HL-60 (cell line): ENCODE results near the gene BMP2K.

Experiments
- GABPA ChIP-seq: IDR thresholded peaks from 2 replicates; pipeline ENCODE4 v1.6.1; 2012; ENCODE audit warnings: low read depth
- TF ChIP-seq, protein P1 (sequence below): IDR thresholded peaks from one replicate; pipeline ENCODE4 v1.5.1; 2011; ENCODE audit warnings: low read length, control low read depth, inconsistent platforms; ENCODE audit not compliant: insufficient read depth

DNA sequence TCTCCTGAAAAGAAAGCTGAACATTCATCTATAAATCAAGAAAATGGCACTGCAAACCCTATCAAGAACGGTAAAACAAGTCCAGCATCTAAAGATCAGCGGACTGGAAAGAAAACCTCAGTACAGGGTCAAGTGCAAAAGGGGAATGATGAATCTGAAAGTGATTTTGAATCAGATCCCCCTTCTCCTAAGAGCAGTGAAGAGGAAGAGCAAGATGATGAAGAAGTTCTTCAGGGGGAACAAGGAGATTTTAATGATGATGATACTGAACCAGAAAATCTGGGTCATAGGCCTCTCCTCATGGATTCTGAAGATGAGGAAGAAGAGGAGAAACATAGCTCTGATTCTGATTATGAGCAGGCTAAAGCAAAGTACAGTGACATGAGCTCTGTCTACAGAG lies 134.5 kb downstream of the BMP2K start:
- TF ChIP-seq, protein P1, sequence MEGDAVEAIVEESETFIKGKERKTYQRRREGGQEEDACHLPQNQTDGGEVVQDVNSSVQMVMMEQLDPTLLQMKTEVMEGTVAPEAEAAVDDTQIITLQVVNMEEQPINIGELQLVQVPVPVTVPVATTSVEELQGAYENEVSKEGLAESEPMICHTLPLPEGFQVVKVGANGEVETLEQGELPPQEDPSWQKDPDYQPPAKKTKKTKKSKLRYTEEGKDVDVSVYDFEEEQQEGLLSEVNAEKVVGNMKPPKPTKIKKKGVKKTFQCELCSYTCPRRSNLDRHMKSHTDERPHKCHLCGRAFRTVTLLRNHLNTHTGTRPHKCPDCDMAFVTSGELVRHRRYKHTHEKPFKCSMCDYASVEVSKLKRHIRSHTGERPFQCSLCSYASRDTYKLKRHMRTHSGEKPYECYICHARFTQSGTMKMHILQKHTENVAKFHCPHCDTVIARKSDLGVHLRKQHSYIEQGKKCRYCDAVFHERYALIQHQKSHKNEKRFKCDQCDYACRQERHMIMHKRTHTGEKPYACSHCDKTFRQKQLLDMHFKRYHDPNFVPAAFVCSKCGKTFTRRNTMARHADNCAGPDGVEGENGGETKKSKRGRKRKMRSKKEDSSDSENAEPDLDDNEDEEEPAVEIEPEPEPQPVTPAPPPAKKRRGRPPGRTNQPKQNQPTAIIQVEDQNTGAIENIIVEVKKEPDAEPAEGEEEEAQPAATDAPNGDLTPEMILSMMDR, result no peak
- no peak for TF ChIP-seq GABPA
